GM23338 (cell line): ENCODE measurements around the gene TENM4. TPM values are rescaled to one million over a fixed set of nuclear protein-coding genes. Genes with fewer than 3 reads are reported as not detected.

Experiments used
- ATAC-seq: fragments of 200-7000 bp; cut with Tn5 transposase; 3 replicates; pipeline ENCODE4 v1.9.1; 2020
- DNase-seq: peaks from one replicate; pipeline ENCODE4 v3.0.0-alpha.2; 2015; ENCODE audit warnings: low spot score
- H2AFZ ChIP-seq: fragments of 200-600 bp; sonication (generic); 2 replicates; pipeline ENCODE4 v1.8.0; 2016; ENCODE audit warnings: antibody characterized with exemption, mild to moderate bottlenecking, moderate library complexity
- H3F3A ChIP-seq: fragments of 200-600 bp; sonication (generic); replicated peaks from 2 replicates; pipeline ENCODE4 v1.8.0; 2017; ENCODE audit warnings: antibody characterized with exemption, mixed run types, low read depth
- H3K27ac ChIP-seq: fragments of 200-600 bp; sonication (generic); 2 replicates; pipeline ENCODE4 v1.6.1; 2016; ENCODE audit warnings: low read depth
- H3K27me3 ChIP-seq: fragments of 200-600 bp; sonication (generic); 2 replicates; pipeline ENCODE4 v1.8.0; 2016; ENCODE audit warnings: mild to moderate bottlenecking, mixed run types, moderate library complexity; ENCODE audit not compliant: insufficient read depth
- H3K36me3 ChIP-seq: fragments of 200-600 bp; sonication (generic); 2 replicates; pipeline ENCODE4 v1.8.0; 2016; ENCODE audit warnings: mild to moderate bottlenecking; ENCODE audit not compliant: insufficient read depth
- H3K4me1 ChIP-seq: fragments of 200-600 bp; sonication (generic); 2 replicates; pipeline ENCODE4 v1.8.0; 2016; ENCODE audit warnings: mild to moderate bottlenecking, moderate library complexity; ENCODE audit not compliant: insufficient read depth
- H3K4me2 ChIP-seq: fragments of 200-600 bp; sonication (generic); 2 replicates; pipeline ENCODE4 v1.7.1; 2017; ENCODE audit warnings: mixed run types
- H3K4me3 ChIP-seq: fragments of 200-600 bp; sonication (generic); 2 replicates; pipeline ENCODE4 v1.6.1; 2016; ENCODE audit warnings: mixed run types
- H3K79me2 ChIP-seq: fragments of 200-600 bp; sonication (generic); replicated peaks from 2 replicates; pipeline ENCODE4 v1.8.0; 2017; ENCODE audit warnings: mild to moderate bottlenecking; ENCODE audit not compliant: insufficient read depth
- H3K9me2 ChIP-seq: fragments of 200-600 bp; sonication (generic); 2 replicates; pipeline ENCODE4 v1.8.0; 2017; ENCODE audit not compliant: insufficient read depth
- H4K20me1 ChIP-seq: fragments of 200-600 bp; sonication (generic); replicated peaks from 2 replicates; pipeline ENCODE4 v1.8.0; 2017; ENCODE audit warnings: mild to moderate bottlenecking; ENCODE audit not compliant: insufficient read depth
- H3K27ac Mint-ChIP-seq: 2 replicates; pipeline ENCODE4 v1.8.0; 2020; ENCODE audit warnings: inconsistent platforms, mild to moderate bottlenecking, moderate library complexity, mixed read lengths
- H3K27me3 Mint-ChIP-seq: 3 replicates; pipeline ENCODE4 v1.8.0; 2022; ENCODE audit warnings: low read depth, mild to moderate bottlenecking, moderate library complexity, mixed read lengths, inconsistent platforms; ENCODE audit not compliant: insufficient read depth, poor library complexity
- H3K36me3 Mint-ChIP-seq: 3 replicates; pipeline ENCODE4 v1.8.0; 2021; ENCODE audit warnings: low read depth, mild to moderate bottlenecking, inconsistent platforms, moderate library complexity, mixed read lengths
- H3K4me1 Mint-ChIP-seq: 3 replicates; pipeline ENCODE4 v1.8.0; 2020; ENCODE audit warnings: mild to moderate bottlenecking, inconsistent platforms, mixed read lengths
- H3K4me3 Mint-ChIP-seq: 3 replicates; pipeline ENCODE4 v1.8.0; 2021; ENCODE audit warnings: moderate library complexity, mild to moderate bottlenecking, inconsistent platforms, mixed read lengths
- H3K9me3 Mint-ChIP-seq: 3 replicates; pipeline ENCODE4 v1.8.0; 2020; ENCODE audit warnings: moderate library complexity, mild to moderate bottlenecking, inconsistent platforms, mixed read lengths
- CTCF ChIP-seq, 2 experiments: fragments of 200-600 bp in 1 of 2; sonication (generic) in 1 of 2; conservative IDR thresholded peaks; 2 replicates each; pipeline versions ENCODE4 v1.5.1 to v1.6.1; 2016 to 2017; ENCODE audit warnings: antibody characterized with exemption in 2 of 2, low read depth in 2 of 2, mild to moderate bottlenecking in 2 of 2, moderate library complexity in 1 of 2
- ETS1 ChIP-seq: IDR thresholded peaks from 2 replicates; pipeline ENCODE4 v1.6.1; 2016; ENCODE audit warnings: antibody characterized with exemption
- EZH2 ChIP-seq: fragments of 200-600 bp; sonication (generic); IDR thresholded peaks from one replicate; pipeline ENCODE4 v1.8.0; 2017; ENCODE audit warnings: antibody characterized with exemption, mild to moderate bottlenecking, low read depth; ENCODE audit not compliant: unreplicated experiment
- EZH2phosphoT487 ChIP-seq: fragments of 200-600 bp; sonication (generic); IDR thresholded peaks from one replicate; pipeline ENCODE4 v1.8.1; 2018; ENCODE audit warnings: antibody characterized with exemption; ENCODE audit not compliant: unreplicated experiment
- JUNB ChIP-seq: IDR thresholded peaks from one replicate; pipeline ENCODE4 v1.6.1; 2016; ENCODE audit warnings: antibody characterized with exemption; ENCODE audit not compliant: unreplicated experiment
- NANOG ChIP-seq: IDR thresholded peaks from 2 replicates; pipeline ENCODE4 v1.6.1; 2016; ENCODE audit warnings: antibody characterized with exemption, borderline replicate concordance
- POLR2AphosphoS5 ChIP-seq: IDR thresholded peaks from 2 replicates; pipeline ENCODE4 v1.6.1; 2016; ENCODE audit warnings: antibody characterized with exemption, low read depth
- REST ChIP-seq: IDR thresholded peaks from one replicate; pipeline ENCODE4 v1.6.1; 2018; ENCODE audit warnings: antibody characterized with exemption; ENCODE audit not compliant: unreplicated experiment
- STAT1 ChIP-seq: IDR thresholded peaks from one replicate; pipeline ENCODE4 v1.6.1; 2016; ENCODE audit warnings: antibody characterized with exemption; ENCODE audit not compliant: unreplicated experiment
- ZNF114 ChIP-seq: fragments of 250-450 bp; sonication (Bioruptor Pico); IDR thresholded peaks from 2 replicates; pipeline ENCODE4 v1.5.0; 2020; ENCODE audit warnings: mild to moderate bottlenecking, moderate library complexity
- ZNF331 ChIP-seq: fragments of 250-450 bp; sonication (Bioruptor Pico); IDR thresholded peaks from 2 replicates; pipeline ENCODE4 v1.5.0; 2020; ENCODE audit warnings: low read depth, mild to moderate bottlenecking, moderate library complexity
- ZNF462 ChIP-seq: fragments of 250-450 bp; sonication (Bioruptor Pico); IDR thresholded peaks from 2 replicates; pipeline ENCODE4 v1.5.0; 2020; ENCODE audit warnings: mild to moderate bottlenecking, moderate library complexity
- polyA plus RNA-seq: library from polyadenylated mRNA; unstranded; fragments of >200 nt; fragmentation: Nextera tagmentation; extraction: Ambion mirVana; gene quantifications from 2 replicates; pipeline ENCODE4 v1.2.1, GENCODE V29; 2016
- total RNA-seq: library from RNA; depleted of rRNA; stranded (reverse); fragments of >200 nt; shearing (Covaris generic); gene quantifications from 2 replicates; pipeline ENCODE4 v1.2.3, GENCODE V29; 2014

Gene TENM4
- total and polyA plus RNA-seq, 2 experiments from 2014 or later = 7.3 TPM

- TF ChIP-seq REST (no peak), JUNB (no peak), POLR2AphosphoS5 (no peak), NANOG (no peak), EZH2phosphoT487 (no peak), STAT1 (no peak), CTCF (conservative IDR thresholded peaks at IDR 0.05; ENCODE audit: low read depth in 2 of 2) (no peak)
Observed at GRCh38 chr11:79396674-79397073, 44.2 kb downstream of the TENM4 start (continued).

GRCh38 chr11:79396001-79396400 lies 44.8 kb downstream of the TENM4 start:
- Histone ChIP-seq H3K27ac (no peak overlapping the region), H3K27me3 (no peaks in the 10 kb centered on the region), H3K79me2 (no peaks in the 10 kb centered on the region), H3K9me2 (0 out of 2 replicates have a peak, but pooled peaks cover 15% of the 10 kb centered on the region), H2AFZ (no peak overlapping the region), H4K20me1 (no peaks in the 10 kb centered on the region), H3K4me3 (no peak overlapping the region), H3K4me2 (no peak overlapping the region), H3K36me3 (no peaks in the 10 kb centered on the region), H3K4me1 (peaks cover 17% of the 10 kb centered on the region), H3F3A (no peaks in the 10 kb centered on the region)
- Mint-ChIP-seq H3K36me3 (no peaks in the 10 kb centered on the region), H3K4me1 (peaks cover 20% of the 10 kb centered on the region), H3K9me3 (no peaks in the 10 kb centered on the region), H3K4me3 (no peak overlapping the region), H3K27ac (no peak overlapping the region), H3K27me3 (no peaks in the 10 kb centered on the region)
- no peak for DNase-seq
- no peak for ATAC-seq
- TF ChIP-seq JUNB (no peak), POLR2AphosphoS5 (no peak), ZNF462 (no peak), STAT1 (no peak), EZH2phosphoT487 (no peak), ZNF114 (CRISPR knock-in tag) (no peak), ETS1 (no peak), EZH2 (no peak), ZNF331 (CRISPR knock-in tag) (no peak)
